PC-9 (cell line): ENCODE measurements around the gene TOMM6. TPM values are rescaled to one million over a fixed set of nuclear protein-coding genes. Genes with fewer than 3 reads are reported as not detected.

Source experiments
- BruUV-seq: library from RNA; stranded (reverse); fragments of 400-500 nt; replicated peaks from 2 replicates; lab custom pipeline; 2021; lab: Mats Ljungman, UMichigan
- CTCF ChIA-PET: fragments of 300-600 bp; sonication (Branson Sonifier 250); formaldehyde crosslinking; loops from one replicate; lab custom pipeline; 2022; ENCODE audit warnings: antibody characterized with exemption; lab: Charles Lee
- POLR2A ChIA-PET: fragments of 300-600 bp; sonication (Branson Sonifier 250); formaldehyde crosslinking; loops from one replicate; lab custom pipeline; 2022; ENCODE audit warnings: antibody characterized with exemption; ENCODE audit not compliant: unreplicated experiment; lab: Charles Lee
- DNase-seq, 2 experiments: peaks; one replicate each; pipeline versions ENCODE4 v3.0.0 to v3.0.0-alpha.2; 2015 to 2022; ENCODE audit warnings: mixed read lengths in 1 of 2
- H2AFZ ChIP-seq: fragments of 200-600 bp; sonication (generic); 2 replicates; pipeline ENCODE4 v1.8.1; 2017; ENCODE audit warnings: antibody characterized with exemption
- H3F3A ChIP-seq: fragments of 200-600 bp; sonication (generic); 2 replicates; pipeline ENCODE4 v1.8.1; 2017; ENCODE audit warnings: antibody characterized with exemption, mild to moderate bottlenecking, low read depth; ENCODE audit not compliant: insufficient read depth
- H3K27ac ChIP-seq: fragments of 200-600 bp; sonication (generic); 2 replicates; pipeline ENCODE4 v1.6.1; 2016; ENCODE audit warnings: mixed run types
- H3K27me3 ChIP-seq: fragments of 200-600 bp; sonication (generic); 2 replicates; pipeline ENCODE4 v1.6.1; 2016; ENCODE audit warnings: low read depth, mixed run types; ENCODE audit not compliant: insufficient read depth
- H3K36me3 ChIP-seq: fragments of 200-600 bp; sonication (generic); 2 replicates; pipeline ENCODE4 v1.6.1; 2016; ENCODE audit warnings: low read depth, mixed run types
- H3K4me1 ChIP-seq: fragments of 200-600 bp; sonication (generic); replicated peaks from 2 replicates; pipeline ENCODE4 v1.6.1; 2016; ENCODE audit warnings: mixed run types; ENCODE audit not compliant: insufficient read depth
- H3K4me2 ChIP-seq: fragments of 200-600 bp; sonication (generic); 2 replicates; pipeline ENCODE4 v1.6.1; 2017; ENCODE audit warnings: mixed run types
- H3K4me3 ChIP-seq: fragments of 200-600 bp; sonication (generic); 2 replicates; pipeline ENCODE4 v1.6.1; 2016; ENCODE audit warnings: mixed run types
- H3K79me2 ChIP-seq: fragments of 200-600 bp; sonication (generic); 2 replicates; pipeline ENCODE4 v1.6.1; 2017; ENCODE audit warnings: low read depth, mixed run types
- H3K9me2 ChIP-seq: fragments of 200-600 bp; sonication (generic); 2 replicates; pipeline ENCODE4 v1.8.1; 2017; ENCODE audit warnings: mild to moderate bottlenecking; ENCODE audit not compliant: insufficient read depth
- H3K9me3 ChIP-seq: fragments of 200-600 bp; sonication (generic); 2 replicates; pipeline ENCODE4 v1.8.1; 2016; ENCODE audit warnings: low read depth; ENCODE audit not compliant: insufficient read depth
- H4K20me1 ChIP-seq: fragments of 200-600 bp; sonication (generic); 2 replicates; pipeline ENCODE4 v1.8.1; 2017; ENCODE audit not compliant: insufficient read depth
- EZH2 ChIP-seq: fragments of 200-600 bp; sonication (generic); IDR thresholded peaks from 2 replicates; pipeline ENCODE4 v1.8.0; 2017; ENCODE audit warnings: antibody characterized with exemption, low read depth
- intact Hi-C: fragments of 100-400 bp; cut with micrococcal nuclease; formaldehyde crosslinking; loops from one replicate; pipeline ENCODE4 v1.10.0; 2022; ENCODE audit not compliant: unreplicated experiment
- total RNA-seq: library from RNA; stranded (reverse); gene quantifications from 2 replicates; pipeline ENCODE4 v1.2.3, GENCODE V29; 2021
- TF ChIP-seq, protein P1 (sequence below): fragments of 200-600 bp; sonication (generic); conservative IDR thresholded peaks from 2 replicates; pipeline ENCODE4 v1.6.1; 2017; ENCODE audit warnings: mixed run types, antibody characterized with exemption, mild to moderate bottlenecking, moderate library complexity

TOMM6 gene
- total RNA-seq, 1 experiment from 2014 or later, result 170 TPM

GRCh38 chr6:41741625-41742490, 45.6 kb upstream of the TOMM6 start:
- DNase-seq, result peak; percentile 75 to 94
- peak overlapping the region; percentile 60 for H3K4me2 ChIP-seq
- no peak overlapping the region for H3K4me3 ChIP-seq
- no peaks in the 10 kb centered on the region for H3K9me2 ChIP-seq
- H3K9me3 ChIP-seq, result no peaks in the 10 kb centered on the region
- no peak for TF ChIP-seq EZH2
- TF ChIP-seq, protein P1, sequence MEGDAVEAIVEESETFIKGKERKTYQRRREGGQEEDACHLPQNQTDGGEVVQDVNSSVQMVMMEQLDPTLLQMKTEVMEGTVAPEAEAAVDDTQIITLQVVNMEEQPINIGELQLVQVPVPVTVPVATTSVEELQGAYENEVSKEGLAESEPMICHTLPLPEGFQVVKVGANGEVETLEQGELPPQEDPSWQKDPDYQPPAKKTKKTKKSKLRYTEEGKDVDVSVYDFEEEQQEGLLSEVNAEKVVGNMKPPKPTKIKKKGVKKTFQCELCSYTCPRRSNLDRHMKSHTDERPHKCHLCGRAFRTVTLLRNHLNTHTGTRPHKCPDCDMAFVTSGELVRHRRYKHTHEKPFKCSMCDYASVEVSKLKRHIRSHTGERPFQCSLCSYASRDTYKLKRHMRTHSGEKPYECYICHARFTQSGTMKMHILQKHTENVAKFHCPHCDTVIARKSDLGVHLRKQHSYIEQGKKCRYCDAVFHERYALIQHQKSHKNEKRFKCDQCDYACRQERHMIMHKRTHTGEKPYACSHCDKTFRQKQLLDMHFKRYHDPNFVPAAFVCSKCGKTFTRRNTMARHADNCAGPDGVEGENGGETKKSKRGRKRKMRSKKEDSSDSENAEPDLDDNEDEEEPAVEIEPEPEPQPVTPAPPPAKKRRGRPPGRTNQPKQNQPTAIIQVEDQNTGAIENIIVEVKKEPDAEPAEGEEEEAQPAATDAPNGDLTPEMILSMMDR, result 0 out of 2 replicates have a peak, but pooled peaks have one; percentile 18
- no peaks in the 10 kb centered on the region for H3K79me2 ChIP-seq
- no peaks in the 10 kb centered on the region for H3K36me3 ChIP-seq
- H2AFZ ChIP-seq, result 0 out of 2 replicates have a peak overlapping the region, but pooled peaks have one; percentile 9
- H4K20me1 ChIP-seq, result no peaks in the 10 kb centered on the region
- intact Hi-C loops, result no loop called here
- H3F3A ChIP-seq, result peaks cover 32% of the 10 kb centered on the region
- no TSS peak for BruUV-seq
- H3K27ac ChIP-seq, result peak overlapping the region; percentile 84
- ChIA-PET POLR2A (interaction anchor here (0.7 kb wide), 1 partner anchor 19 kb away, joined by 4 read pairs; no protein-coding TSS in a partner anchor), CTCF (no interaction called here)
- no peaks in the 10 kb centered on the region for H3K27me3 ChIP-seq
- peaks cover 46% of the 10 kb centered on the region for H3K4me1 ChIP-seq

DNA sequence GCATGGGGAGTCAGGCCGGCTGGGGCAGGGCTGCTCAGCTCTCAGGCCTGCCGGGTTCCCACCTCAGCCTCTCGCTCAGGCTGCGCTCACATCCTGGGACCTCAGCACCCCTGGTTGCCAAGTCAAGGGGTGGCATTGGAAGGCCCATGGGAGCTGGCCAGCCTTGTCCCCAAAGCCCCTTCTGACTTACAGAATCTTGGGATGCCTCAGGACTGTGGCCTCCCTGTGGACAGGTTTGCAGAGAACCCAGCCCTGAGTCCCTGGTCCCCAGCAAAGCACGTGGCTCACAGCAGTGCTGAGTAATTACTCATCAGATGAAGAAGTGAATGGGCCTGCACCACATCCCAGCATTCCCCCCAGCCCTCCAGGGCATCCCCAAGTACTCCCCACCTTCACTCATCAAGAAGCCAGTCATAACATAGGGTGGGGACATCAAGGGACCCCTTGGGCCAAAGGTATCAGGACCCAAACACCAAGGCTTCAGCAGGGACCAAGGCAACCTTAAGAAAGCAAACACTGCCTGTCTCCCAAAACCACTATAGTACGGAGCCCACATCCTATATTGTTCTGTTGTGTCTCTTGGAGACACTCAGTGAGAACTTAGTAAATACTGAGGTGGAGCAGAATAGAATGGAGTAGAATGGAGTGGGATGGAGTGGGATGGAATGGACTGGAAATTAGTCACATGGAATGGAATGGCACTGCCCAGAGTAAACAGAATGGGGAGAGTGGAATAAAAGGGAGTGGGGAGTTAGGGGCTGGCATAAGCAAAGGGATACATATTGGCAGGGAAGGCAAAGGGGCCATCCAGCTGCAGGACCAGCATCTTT, 43.9 kb upstream of the TOMM6 start:
- Histone ChIP-seq H3K36me3 (no peaks in the 10 kb centered on the region), H2AFZ (no peak overlapping the region), H3F3A (peaks cover 35% of the 10 kb centered on the region), H3K4me1 (peaks cover 57% of the 10 kb centered on the region), H3K9me2 (no peaks in the 10 kb centered on the region), H3K9me3 (no peaks in the 10 kb centered on the region), H3K4me3 (no peak overlapping the region), H3K4me2 (no peak overlapping the region), H3K27ac (no peak overlapping the region), H3K79me2 (no peaks in the 10 kb centered on the region), H3K27me3 (no peaks in the 10 kb centered on the region), H4K20me1 (no peaks in the 10 kb centered on the region)
- TF ChIP-seq EZH2, result no peak
- TF ChIP-seq, protein P1, result no peak
- ChIA-PET POLR2A (interaction anchor here (0.5 kb wide), 1 partner anchor 25 kb away, joined by 4 read pairs; no protein-coding TSS in a partner anchor), CTCF (no interaction called here)
- BruUV-seq, result no TSS peak
- DNase-seq, result no peak
- intact Hi-C loops, result no loop called here

- no TSS peak for BruUV-seq
- no peaks in the 10 kb centered on the region for H4K20me1 ChIP-seq
- H3K4me3 ChIP-seq, result no peak overlapping the region
- no peaks in the 10 kb centered on the region for H3K9me2 ChIP-seq
- peaks cover 57% of the 10 kb centered on the region for H3K4me1 ChIP-seq
- H3K9me3 ChIP-seq, result no peaks in the 10 kb centered on the region
- ChIA-PET POLR2A (interaction anchor here (0.5 kb wide), 1 partner anchor 25 kb away, joined by 4 read pairs; no protein-coding TSS in a partner anchor), CTCF (no interaction called here)
- intact Hi-C loops, result no loop called here
- no peak for TF ChIP-seq EZH2
- TF ChIP-seq, protein P1, result no peak
- no peaks in the 10 kb centered on the region for H3K36me3 ChIP-seq
- no peaks in the 10 kb centered on the region for H3K27me3 ChIP-seq
- H2AFZ ChIP-seq, result no peak overlapping the region
- no peak for DNase-seq
- H3K79me2 ChIP-seq, result no peaks in the 10 kb centered on the region
- peaks cover 31% of the 10 kb centered on the region for H3F3A ChIP-seq
- H3K4me2 ChIP-seq, result no peak overlapping the region
- no peak overlapping the region for H3K27ac ChIP-seq
Measured at GRCh38 chr6:41744236-41744787, 43.2 kb upstream of the TOMM6 start.
